ENCODE data around the gene TECTA.
A peak's percentile ranks its signal among the peaks of the same experiment; 100 is the strongest.

TECTA gene

DNA sequence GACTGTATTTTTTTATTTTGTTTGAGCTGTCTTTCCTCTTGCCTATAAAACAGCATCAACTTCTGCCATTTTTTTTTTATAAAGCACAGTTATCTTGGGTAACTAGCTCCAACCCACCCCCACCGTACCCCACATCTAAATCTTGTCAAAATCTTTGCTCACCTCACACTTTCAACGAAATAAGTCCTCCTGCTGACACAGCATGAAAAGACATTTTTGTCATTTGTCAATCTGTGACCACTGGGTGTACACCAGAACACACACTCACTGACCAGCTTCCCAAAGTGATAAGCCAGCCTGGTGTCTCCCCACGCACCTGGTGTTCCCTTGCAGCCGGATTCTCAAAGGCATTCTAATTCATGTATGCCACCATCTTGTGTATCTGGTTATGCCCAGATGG lies 1.7 kb upstream of the TECTA start:
- Histone ChIP-seq H3F3A (ENCODE audit: control insufficient read depth, insufficient read depth) (no peaks in the 10 kb centered on the region), H3K4me1 (ENCODE audit: control insufficient read depth, low read length) (no peaks in the 10 kb centered on the region), H4K20me1 (ENCODE audit: control insufficient read depth, insufficient read depth, low read depth, low read length) (no peaks in the 10 kb centered on the region), H3K9me3 (ENCODE audit: control insufficient read depth, insufficient read depth, low read length) (no peaks in the 10 kb centered on the region), H3K79me2 (ENCODE audit: control insufficient read depth, low read length) (no peaks in the 10 kb centered on the region), H3K36me3 (ENCODE audit: control insufficient read depth, low read length) (no peaks in the 10 kb centered on the region), H3K27ac (ENCODE audit: low read depth, low read length) (no peak overlapping the region), H3K4me2 (ENCODE audit: low read length) (no peak overlapping the region), H3K4me3 (ENCODE audit: low read length) (no peak overlapping the region), H3K27me3 (ENCODE audit: control insufficient read depth, low read length) (peaks cover 6% of the 10 kb centered on the region; the same call in 1 of the 2 replicates), H3K9me2 (replicated peaks; ENCODE audit: control insufficient read depth, low read length) (no peaks in the 10 kb centered on the region)
- TF ChIP-seq, protein P1, sequence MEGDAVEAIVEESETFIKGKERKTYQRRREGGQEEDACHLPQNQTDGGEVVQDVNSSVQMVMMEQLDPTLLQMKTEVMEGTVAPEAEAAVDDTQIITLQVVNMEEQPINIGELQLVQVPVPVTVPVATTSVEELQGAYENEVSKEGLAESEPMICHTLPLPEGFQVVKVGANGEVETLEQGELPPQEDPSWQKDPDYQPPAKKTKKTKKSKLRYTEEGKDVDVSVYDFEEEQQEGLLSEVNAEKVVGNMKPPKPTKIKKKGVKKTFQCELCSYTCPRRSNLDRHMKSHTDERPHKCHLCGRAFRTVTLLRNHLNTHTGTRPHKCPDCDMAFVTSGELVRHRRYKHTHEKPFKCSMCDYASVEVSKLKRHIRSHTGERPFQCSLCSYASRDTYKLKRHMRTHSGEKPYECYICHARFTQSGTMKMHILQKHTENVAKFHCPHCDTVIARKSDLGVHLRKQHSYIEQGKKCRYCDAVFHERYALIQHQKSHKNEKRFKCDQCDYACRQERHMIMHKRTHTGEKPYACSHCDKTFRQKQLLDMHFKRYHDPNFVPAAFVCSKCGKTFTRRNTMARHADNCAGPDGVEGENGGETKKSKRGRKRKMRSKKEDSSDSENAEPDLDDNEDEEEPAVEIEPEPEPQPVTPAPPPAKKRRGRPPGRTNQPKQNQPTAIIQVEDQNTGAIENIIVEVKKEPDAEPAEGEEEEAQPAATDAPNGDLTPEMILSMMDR (IDR thresholded peaks at IDR 0.05; ENCODE audit: low read depth, low read length, poor library complexity, severe bottlenecking): no peak
- TF ChIP-seq EZH2phosphoT487 (IDR thresholded peaks at IDR 0.05; ENCODE audit: borderline replicate concordance, low read length): no peak

GRCh38 chr11:121099885-121100284 lies 1.2 kb upstream of the TECTA start:
- Histone ChIP-seq H3K79me2 (ENCODE audit: control insufficient read depth, low read length) (no peaks in the 10 kb centered on the region), H3K27ac (ENCODE audit: low read depth, low read length) (no peak overlapping the region), H3K36me3 (ENCODE audit: control insufficient read depth, low read length) (no peaks in the 10 kb centered on the region), H3K27me3 (ENCODE audit: control insufficient read depth, low read length) (peaks cover 6% of the 10 kb centered on the region; the same call in 1 of the 2 replicates), H3F3A (ENCODE audit: control insufficient read depth, insufficient read depth) (no peaks in the 10 kb centered on the region), H3K4me2 (ENCODE audit: low read length) (no peak overlapping the region), H3K9me3 (ENCODE audit: control insufficient read depth, insufficient read depth, low read length) (no peaks in the 10 kb centered on the region), H4K20me1 (ENCODE audit: control insufficient read depth, insufficient read depth, low read depth, low read length) (no peaks in the 10 kb centered on the region), H3K4me3 (ENCODE audit: low read length) (no peak overlapping the region), H3K9me2 (replicated peaks; ENCODE audit: control insufficient read depth, low read length) (no peaks in the 10 kb centered on the region), H3K4me1 (ENCODE audit: control insufficient read depth, low read length) (no peaks in the 10 kb centered on the region)
- TF ChIP-seq, protein P1 (IDR thresholded peaks at IDR 0.05; ENCODE audit: low read depth, low read length, poor library complexity, severe bottlenecking): no peak
- TF ChIP-seq EZH2phosphoT487 (IDR thresholded peaks at IDR 0.05; ENCODE audit: borderline replicate concordance, low read length): no peak

- TF ChIP-seq EZH2phosphoT487 (IDR thresholded peaks at IDR 0.05; ENCODE audit: borderline replicate concordance, low read length): no peak
- TF ChIP-seq, protein P1 (IDR thresholded peaks at IDR 0.05; ENCODE audit: low read depth, low read length, poor library complexity, severe bottlenecking): peak; percentile 33
- no peaks in the 10 kb centered on the region for H3K4me1 ChIP-seq (ENCODE audit: control insufficient read depth, low read length)
- H3K27me3 ChIP-seq (ENCODE audit: control insufficient read depth, low read length): peaks cover 6% of the 10 kb centered on the region; the same call in 1 of the 2 replicates
- no peak overlapping the region for H3K4me3 ChIP-seq (ENCODE audit: low read length)
- no peak overlapping the region for H3K27ac ChIP-seq (ENCODE audit: low read depth, low read length)
- no peaks in the 10 kb centered on the region for H3K9me3 ChIP-seq (ENCODE audit: control insufficient read depth, insufficient read depth, low read length)
- no peaks in the 10 kb centered on the region for H3K9me2 ChIP-seq (replicated peaks; ENCODE audit: control insufficient read depth, low read length)
- no peaks in the 10 kb centered on the region for H3F3A ChIP-seq (ENCODE audit: control insufficient read depth, insufficient read depth)
- H4K20me1 ChIP-seq (ENCODE audit: control insufficient read depth, insufficient read depth, low read depth, low read length): no peaks in the 10 kb centered on the region
- no peaks in the 10 kb centered on the region for H3K79me2 ChIP-seq (ENCODE audit: control insufficient read depth, low read length)
- H3K36me3 ChIP-seq (ENCODE audit: control insufficient read depth, low read length): no peaks in the 10 kb centered on the region
- H3K4me2 ChIP-seq (ENCODE audit: low read length): no peak overlapping the region
Observed at GRCh38 chr11:121104312-121104762, 3.3 kb downstream of the TECTA start.

Measured in DOHH2 (cell line).